LNCaP clone FGC (cell line): ENCODE measurements around the gene SHF.

Experiments used
- DNase-seq: peaks from one replicate; pipeline ENCODE4 v3.0.0-alpha.2; 2011; ENCODE audit warnings: low read depth
- H3K4me3 ChIP-seq: 2 replicates; pipeline ENCODE4 v1.5.1; 2011; ENCODE audit warnings: mild to moderate bottlenecking, low read depth, low read length, control low read depth
- CTCF ChIP-seq: IDR thresholded peaks from 2 replicates; pipeline ENCODE4 v1.5.1; 2012; ENCODE audit warnings: mild to moderate bottlenecking; ENCODE audit not compliant: control insufficient read depth, insufficient read depth; ENCODE audit errors: extremely low read depth

SHF gene

GRCh38 chr15:45198337-45199135 is 10.8 kb upstream of the SHF start:
- DNase-seq = peak; percentile 92
- TF ChIP-seq CTCF = peak; percentile 69

GRCh38 chr15:45197512-45197911 is 9.7 kb upstream of the SHF start:
- DNase-seq = no peak
- peak overlapping the region; percentile 48 for H3K4me3 ChIP-seq
- TF ChIP-seq CTCF = no peak

More at GRCh38 chr15:45198337-45199135, 10.8 kb upstream of the SHF start:
- peak overlapping the region; percentile 85 for H3K4me3 ChIP-seq

- DNase-seq = no peak
- TF ChIP-seq CTCF = no peak
- peak overlapping the region; percentile 60; the same call in 1 of the 2 replicates for H3K4me3 ChIP-seq
Measured at GRCh38 chr15:45187578-45187893, 230 bp downstream of the SHF start.

GRCh38 chr15:45186771-45187577 is 792 bp downstream of the SHF start:
- no peak overlapping the region for H3K4me3 ChIP-seq
- DNase-seq = no peak
- TF ChIP-seq CTCF = no peak

GRCh38 chr15:45185903-45186770 is 1.6 kb downstream of the SHF start:
- H3K4me3 ChIP-seq = no peak overlapping the region

More at GRCh38 chr15:45185903-45186770, 1.6 kb downstream of the SHF start:
- TF ChIP-seq CTCF = no peak
- DNase-seq = no peak
